C1 segment of cervical spinal cord (tissue), 14 donors: Measurements from ENCODE around the gene CFDP1.

Experiments used
- DNase-seq, 14 donors: peaks; one replicate each; lab custom pipeline; 2025; lab: John Stamatoyannopoulos, UW

Gene CFDP1

GRCh38 chr16:75413951-75414350, 19.4 kb downstream of the CFDP1 start:
- DNase-seq = no peak

DNA sequence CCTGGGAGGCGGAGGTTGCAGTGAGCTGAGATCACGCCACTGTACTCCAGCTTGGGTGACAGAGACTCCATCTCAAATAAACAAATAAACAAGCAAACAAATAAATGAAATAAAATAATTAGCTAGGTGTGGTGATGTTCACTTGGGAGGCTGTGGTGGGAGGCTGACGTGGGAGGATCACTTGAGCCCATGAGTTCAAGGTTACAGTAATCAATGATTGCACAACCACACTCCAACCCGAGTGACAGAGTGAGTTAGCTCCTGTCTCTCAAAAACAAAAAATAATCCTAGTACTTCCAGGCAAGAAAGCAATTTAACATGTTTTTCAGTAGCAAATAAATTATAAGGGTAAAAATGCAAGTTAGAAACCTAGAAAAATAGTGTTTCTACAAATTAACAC, 26.4 kb downstream of the CFDP1 start:
- no peak for DNase-seq

DNA sequence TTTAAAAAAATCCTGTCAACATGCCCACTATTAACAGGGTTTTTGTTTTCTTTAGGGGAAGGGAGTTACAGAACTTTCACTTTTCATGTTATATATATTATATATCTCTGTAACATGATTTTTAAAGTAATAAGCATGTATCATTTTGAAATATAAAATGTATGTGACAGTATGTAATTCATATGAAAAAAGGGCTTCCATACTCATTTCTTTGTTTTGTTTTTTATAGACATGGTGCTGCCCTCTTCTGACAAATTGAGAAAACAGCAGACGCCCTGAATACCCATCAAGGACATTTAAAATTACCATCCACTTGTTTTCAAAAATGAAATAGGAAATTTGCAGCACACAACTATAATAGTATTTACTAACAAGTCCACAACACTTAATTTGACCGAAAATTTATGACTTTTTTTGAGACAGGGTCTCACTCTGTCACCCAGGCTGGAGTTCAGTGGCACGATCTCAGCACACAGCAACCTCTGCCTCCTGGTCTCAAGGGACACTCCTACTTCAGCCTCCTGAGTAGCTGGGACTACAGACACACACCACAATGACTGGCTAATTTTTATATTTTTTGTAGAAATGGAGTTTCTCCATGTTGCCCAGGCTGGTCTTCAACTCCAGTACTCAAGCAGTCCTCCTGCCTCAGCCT, 30.4 kb downstream of the CFDP1 start:
- no peak for DNase-seq

DNA sequence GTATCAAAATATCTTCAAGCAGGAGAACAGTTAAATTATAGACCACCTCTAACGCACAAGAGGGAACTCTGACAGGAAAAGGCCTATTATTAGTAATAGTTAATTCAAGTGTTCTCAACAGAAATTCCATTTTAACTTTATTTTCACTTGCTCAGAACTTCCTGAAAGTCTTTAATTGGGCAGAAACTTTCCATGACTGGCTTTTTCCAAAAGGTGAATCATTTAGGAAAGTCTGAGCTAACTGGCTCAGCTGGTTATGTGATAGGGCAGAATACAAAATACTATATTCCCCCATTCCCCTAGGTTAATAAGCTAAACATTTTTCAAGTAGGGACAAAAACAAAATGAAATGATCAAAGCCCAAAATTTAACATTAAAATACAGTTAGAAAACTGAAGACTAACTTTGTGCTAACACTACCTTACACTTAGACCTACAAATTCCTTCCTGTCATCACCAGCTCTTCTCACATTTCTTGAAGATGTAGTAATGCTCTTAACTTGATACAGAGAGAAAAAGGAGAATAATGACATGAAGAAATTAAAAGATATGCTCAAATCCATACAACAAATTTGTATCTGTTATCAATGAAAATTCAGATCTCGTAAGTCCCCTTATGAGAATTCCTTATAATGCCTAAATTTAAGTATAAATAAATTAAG, 31.0 kb downstream of the CFDP1 start:
- no peak for DNase-seq

- DNase-seq = no peak
These were observed 31.6 kb downstream of the CFDP1 start for GRCh38 chr16:75401691-75402090.

DNA sequence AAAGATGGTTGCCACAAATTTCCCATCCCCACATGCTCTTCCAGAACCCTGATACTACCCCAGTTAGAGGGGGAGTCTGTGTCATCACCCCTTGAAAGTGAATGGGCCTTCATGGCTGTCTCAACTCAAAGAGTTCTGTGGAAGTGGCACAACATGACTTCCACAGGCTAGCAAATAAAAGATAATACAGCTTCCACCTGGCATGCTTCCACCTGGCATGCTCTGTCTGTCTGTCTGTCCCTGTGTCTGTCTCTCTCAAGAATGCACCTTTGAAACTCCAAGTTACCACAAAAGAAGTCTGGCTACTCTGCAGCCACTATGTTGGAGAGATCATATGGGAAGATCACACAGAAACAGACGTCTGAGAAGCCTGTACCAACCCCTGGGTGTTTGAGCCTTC, 35.0 kb downstream of the CFDP1 start:
- DNase-seq = no peak

DNA sequence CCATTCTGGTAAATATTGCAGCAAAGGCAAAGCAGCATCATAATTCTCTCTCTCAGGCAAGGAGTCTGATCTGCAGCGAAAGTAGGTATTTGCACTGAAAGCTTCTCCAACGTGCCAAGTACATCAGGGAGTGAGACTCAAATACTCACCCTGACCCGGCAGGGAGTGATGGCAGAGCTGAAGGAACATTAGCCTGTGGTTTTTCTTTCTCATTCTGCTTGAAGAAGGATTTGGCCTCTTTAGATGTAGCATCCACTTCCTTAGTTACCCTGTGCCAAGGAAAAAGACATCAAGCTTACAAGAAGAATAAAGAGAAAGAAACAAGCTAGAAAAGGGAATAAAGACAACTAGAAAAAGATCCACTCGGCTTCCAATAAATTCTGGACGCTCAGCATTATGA, 38.4 kb downstream of the CFDP1 start:
- DNase-seq = no peak

- DNase-seq = no peak
These were observed 40.4 kb downstream of the CFDP1 start for GRCh38 chr16:75392906-75393305.

- DNase-seq = no peak
These were observed 42.2 kb downstream of the CFDP1 start for GRCh38 chr16:75390926-75391653.

DNA sequence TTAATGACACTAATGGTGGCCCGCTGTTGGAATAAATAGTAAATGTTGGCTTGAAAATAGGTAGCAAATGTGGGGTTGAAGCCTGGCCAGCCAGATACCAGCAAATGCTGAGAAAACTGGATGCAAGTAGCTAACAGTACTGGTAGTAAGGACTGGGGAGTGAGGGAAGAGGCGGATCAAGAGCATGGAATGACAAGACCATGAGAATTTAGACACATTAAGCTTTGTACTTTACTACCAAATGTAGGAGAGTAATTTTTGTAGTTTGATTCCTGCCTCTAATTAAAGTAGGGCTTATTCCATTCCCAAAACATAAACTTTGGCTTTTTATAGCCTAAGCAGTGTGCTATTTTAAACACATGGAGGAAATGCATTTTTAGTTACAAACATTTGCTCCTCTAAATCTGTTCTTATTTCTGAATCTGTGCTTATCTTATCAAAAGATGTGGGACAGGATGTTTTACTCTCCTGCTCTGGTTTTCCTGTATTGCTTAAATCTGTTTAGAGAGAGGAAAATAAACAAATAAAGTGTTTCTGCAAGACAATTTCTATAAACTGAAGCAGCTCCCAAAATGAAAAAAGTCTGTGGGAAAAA, 44.1 kb downstream of the CFDP1 start:
- DNase-seq = no peak

DNA sequence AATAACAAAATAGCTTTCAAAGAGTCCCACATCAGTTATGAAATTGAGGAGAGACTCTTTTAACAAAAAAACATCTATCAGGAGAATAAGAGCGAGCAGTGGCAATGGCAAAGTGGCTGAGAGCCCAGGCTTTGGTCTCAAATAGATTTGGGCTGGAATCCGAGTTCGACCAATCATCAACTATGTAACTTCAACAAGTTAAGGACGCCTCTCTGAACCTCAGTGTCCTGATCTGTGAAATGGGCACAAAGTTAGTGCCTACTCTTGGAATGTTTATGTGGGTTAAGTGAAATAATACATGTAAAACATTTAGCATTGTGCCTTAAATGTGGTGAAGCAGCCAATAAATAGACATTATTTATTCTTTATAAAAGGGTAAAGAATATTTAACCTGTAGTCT, 45.4 kb downstream of the CFDP1 start:
- DNase-seq = no peak

GRCh38 chr16:75385507-75386152, 47.7 kb downstream of the CFDP1 start:
- peak in 1 of 14 donors; percentile 38 for DNase-seq

DNA sequence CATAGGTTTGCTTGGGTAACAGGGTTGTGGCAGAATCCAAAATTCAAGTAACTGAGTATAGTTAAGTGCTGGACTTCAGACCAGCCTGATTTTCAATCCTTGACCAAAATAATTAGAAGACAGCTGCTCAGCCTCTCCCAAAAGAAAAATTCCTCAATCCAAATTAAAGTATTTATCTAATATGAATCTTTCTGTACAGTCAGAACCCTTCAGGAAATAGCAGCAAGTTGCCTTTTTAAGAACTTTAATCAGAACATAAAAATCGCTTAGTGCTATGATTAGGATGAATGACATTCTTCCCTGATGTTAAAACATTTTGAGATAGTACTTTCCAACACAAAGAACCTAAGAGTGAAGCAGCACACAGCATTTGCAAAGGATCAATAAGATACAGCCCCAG, 50.2 kb downstream of the CFDP1 start:
- no peak for DNase-seq

DNA sequence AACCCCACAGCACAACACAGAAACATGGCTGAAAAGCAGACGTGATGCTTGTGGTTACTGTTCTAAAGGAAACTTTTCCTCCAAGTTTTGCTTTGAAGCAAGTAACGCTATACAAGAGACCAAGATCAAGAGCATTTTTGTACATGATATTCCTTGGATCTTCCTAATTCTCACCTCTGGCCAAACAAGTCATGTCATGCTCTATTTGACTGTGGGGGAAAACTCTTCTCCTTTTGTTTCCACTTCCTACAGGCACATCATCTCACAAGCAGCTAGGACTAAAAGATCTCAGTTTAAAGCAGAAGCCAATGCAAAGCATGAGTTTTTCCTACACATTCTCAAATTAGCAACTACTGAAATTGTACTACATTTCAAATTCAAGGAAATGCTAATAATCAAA, 50.7 kb downstream of the CFDP1 start:
- no peak for DNase-seq

GRCh38 chr16:75380870-75381269, 52.4 kb downstream of the CFDP1 start:
- DNase-seq = no peak

DNA sequence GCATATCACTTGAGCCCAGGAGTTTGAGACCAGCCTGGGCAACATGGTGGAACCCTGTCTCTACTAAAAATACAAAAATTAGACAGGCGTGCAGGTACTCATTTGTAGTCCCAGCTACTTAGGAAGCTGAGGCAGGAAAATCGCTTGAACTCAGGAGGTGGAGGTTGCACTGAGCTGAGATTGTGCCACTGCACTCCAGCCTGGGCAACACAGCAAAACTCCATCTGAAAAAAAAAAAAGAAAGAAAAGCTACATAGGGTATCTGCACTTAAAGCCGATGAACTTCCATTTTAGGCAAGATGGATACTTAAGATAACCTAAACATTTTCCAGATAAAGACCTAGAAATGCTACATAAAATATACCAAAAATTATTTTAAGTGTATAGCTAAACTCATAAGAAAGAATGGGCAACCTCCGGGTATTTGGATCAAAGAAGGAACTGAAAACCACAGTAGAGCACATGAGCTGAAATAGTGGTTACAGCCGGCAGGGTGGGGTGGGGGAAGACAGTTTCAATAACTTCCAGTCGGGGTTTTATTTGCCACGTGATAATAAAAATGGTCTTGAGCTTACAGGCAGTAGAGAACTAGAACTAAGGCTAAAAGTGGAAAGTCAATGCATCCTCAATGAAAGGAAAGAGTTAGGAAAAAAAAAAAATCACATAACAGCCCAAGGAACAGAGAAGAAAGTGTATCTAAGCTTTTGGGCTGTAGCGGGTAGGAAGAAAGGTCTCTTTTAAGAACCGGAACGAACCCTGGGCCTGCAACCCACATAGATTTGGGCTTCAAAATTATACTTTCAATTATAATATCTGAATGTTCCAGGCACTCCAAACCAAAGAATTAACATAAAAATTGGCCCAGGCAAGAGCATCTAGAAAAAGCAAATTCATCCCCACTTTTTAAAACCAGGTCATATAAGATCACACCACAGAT, 53.1 kb downstream of the CFDP1 start:
- peak in 1 of 14 donors; percentile 14 for DNase-seq

GRCh38 chr16:75379339-75379738, 54.0 kb downstream of the CFDP1 start:
- no peak for DNase-seq

DNA sequence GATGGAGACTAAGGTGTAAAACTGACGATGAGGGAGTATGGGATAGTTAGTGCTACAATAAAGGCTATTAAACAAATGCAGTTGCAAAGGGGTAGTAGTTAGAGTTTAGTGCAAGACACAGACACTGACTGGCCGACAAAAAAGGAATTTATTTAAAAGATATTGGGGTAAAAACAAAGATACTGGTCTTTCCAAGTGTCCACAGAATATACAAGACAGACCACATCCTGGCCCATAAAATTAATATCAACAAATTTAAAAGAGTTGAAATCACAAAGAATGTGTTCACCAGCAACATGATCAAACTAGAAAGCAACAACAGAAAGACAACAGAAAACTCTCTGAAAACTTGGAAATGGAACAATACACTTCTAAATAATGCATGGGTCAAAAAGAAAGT, 54.7 kb downstream of the CFDP1 start:
- DNase-seq = no peak

DNA sequence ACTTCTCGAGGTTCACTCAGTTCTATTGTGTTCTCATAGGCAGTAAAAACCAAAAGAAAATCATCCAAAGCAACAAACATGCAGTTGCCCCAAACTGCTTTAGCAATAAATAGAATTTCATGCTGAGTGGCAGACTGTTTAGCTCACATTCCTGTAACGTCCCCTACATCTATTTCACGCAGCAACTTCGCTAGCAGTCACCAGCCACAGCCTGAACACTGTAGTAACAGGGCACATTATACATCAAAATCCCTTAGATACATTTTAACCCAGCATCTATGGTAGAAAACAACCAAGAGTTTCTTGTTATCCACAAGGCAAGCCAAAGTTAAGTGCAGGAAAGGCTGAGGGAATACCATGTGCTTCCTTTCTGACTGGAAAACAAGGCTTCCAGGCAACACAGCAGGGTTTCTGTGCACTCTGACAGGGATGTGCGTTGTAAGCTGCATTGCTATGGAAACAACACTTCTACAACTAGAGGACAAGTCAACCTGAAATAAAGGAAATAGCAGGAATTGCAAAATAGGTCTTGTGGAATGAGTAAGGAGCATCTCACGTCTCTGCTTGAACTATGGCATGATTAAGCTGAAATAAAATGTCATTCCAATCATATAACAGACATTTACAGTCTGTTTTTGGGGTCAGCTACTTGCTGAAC, 55.4 kb downstream of the CFDP1 start:
- peak in 9 of 14 donors; percentile 3 to 48 (median 12) for DNase-seq

DNA sequence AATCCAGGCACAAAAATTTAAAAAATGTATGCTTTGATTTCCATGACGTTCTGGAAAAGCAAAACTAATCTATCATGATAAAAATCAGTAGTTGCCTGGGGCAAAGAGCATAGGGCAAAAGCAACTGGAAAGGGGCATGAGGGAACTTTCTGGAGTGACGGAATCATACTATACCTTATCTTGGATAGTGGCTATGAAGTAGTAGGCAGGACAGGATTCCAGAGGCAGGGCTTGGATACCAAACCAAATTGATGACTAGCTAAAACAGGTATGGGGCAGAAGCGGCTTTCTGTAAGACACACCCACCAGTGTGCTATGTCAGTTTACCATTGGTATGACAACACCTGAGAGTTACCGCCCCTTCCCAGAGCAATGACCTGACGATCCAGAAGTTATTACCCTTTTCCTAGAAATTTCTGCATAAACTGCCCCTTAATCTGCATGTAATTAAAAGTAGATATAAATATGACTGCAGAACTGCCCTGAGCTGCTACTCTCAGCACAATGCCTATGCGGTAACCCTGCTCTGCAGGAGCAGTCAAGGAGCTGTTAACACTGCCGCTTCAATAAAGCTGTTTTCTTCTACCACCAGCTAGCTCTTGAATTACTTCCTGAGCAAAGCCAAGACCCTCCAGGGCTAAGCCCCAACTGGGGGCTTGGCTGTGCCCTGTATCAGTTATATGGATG, 56.7 kb downstream of the CFDP1 start:
- no peak for DNase-seq
